H9 (cell line): Measurements from ENCODE around the gene ZNF408. TPM values are rescaled to one million over a fixed set of nuclear protein-coding genes. Genes with fewer than 3 reads are reported as not detected.

Experiments used
- DNase-seq: peaks from one replicate; pipeline ENCODE4 v3.0.0-alpha.2; 2017
- H2AFZ ChIP-seq: one replicate; pipeline ENCODE4 v1.6.1; 2013; ENCODE audit warnings: mild to moderate bottlenecking, low read length, control low read depth, moderate library complexity
- H2AK5ac ChIP-seq: 2 replicates; pipeline ENCODE4 v1.6.1; 2013; ENCODE audit warnings: low read length, control low read depth, mixed read lengths; ENCODE audit not compliant: insufficient read length
- H2BK120ac ChIP-seq: one replicate; pipeline ENCODE4 v1.6.1; 2013; ENCODE audit warnings: low read depth, mild to moderate bottlenecking, low read length, control low read depth, inconsistent platforms; ENCODE audit not compliant: poor library complexity, severe bottlenecking
- H2BK12ac ChIP-seq: 2 replicates; pipeline ENCODE4 v1.6.1; 2013; ENCODE audit warnings: low read length, control low read depth, mixed read lengths, low read depth; ENCODE audit not compliant: insufficient read length
- H2BK15ac ChIP-seq: 2 replicates; pipeline ENCODE4 v1.6.1; 2013; ENCODE audit warnings: low read depth, low read length, control low read depth
- H2BK20ac ChIP-seq: one replicate; pipeline ENCODE4 v1.6.1; 2013; ENCODE audit warnings: low read depth, mild to moderate bottlenecking, low read length, control low read depth, inconsistent platforms; ENCODE audit not compliant: poor library complexity, severe bottlenecking
- H2BK5ac ChIP-seq: 2 replicates; pipeline ENCODE4 v1.6.1; 2013; ENCODE audit warnings: low read length, control low read depth, mixed read lengths; ENCODE audit not compliant: insufficient read length
- H3K14ac ChIP-seq: 2 replicates; pipeline ENCODE4 v1.6.1; 2013; ENCODE audit warnings: low read length, control low read depth; ENCODE audit not compliant: insufficient read depth
- H3K18ac ChIP-seq: 2 replicates; pipeline ENCODE4 v1.6.1; 2013; ENCODE audit warnings: low read depth, mild to moderate bottlenecking, mixed read lengths, low read length, control low read depth; ENCODE audit not compliant: insufficient read length
- H3K23ac ChIP-seq: 2 replicates; pipeline ENCODE4 v1.6.1; 2013; ENCODE audit warnings: low read length, control low read depth, mixed read lengths, low read depth; ENCODE audit not compliant: insufficient read length
- H3K23me2 ChIP-seq: 2 replicates; pipeline ENCODE4 v1.6.1; 2013; ENCODE audit warnings: low read depth, mild to moderate bottlenecking, mixed read lengths, low read length, control low read depth; ENCODE audit not compliant: insufficient read length, poor library complexity, severe bottlenecking
- H3K27ac ChIP-seq: 2 replicates; pipeline ENCODE4 v1.5.1; 2013; ENCODE audit warnings: low read length, control low read depth, mixed read lengths, low read depth; ENCODE audit not compliant: insufficient read length
- H3K27me3 ChIP-seq: 2 replicates; pipeline ENCODE4 v1.6.1; 2013; ENCODE audit warnings: low read length, control low read depth, inconsistent platforms; ENCODE audit not compliant: insufficient read depth
- H3K4ac ChIP-seq: 2 replicates; pipeline ENCODE4 v1.6.1; 2013; ENCODE audit warnings: low read depth, mild to moderate bottlenecking, control low read depth, inconsistent platforms, low read length, moderate library complexity
- H3K4me1 ChIP-seq: 2 replicates; pipeline ENCODE4 v1.6.1; 2013; ENCODE audit warnings: low read length, control low read depth, inconsistent platforms; ENCODE audit not compliant: insufficient read depth
- H3K4me2 ChIP-seq: 2 replicates; pipeline ENCODE4 v1.6.1; 2013; ENCODE audit warnings: low read length, control low read depth, mixed read lengths; ENCODE audit not compliant: insufficient read length, insufficient read depth
- H3K56ac ChIP-seq: 2 replicates; pipeline ENCODE4 v1.6.1; 2013; ENCODE audit warnings: low read depth, mild to moderate bottlenecking, mixed read lengths, low read length, control low read depth; ENCODE audit not compliant: insufficient read length
- H3K79me1 ChIP-seq: 2 replicates; pipeline ENCODE4 v1.6.1; 2013; ENCODE audit warnings: low read depth, mild to moderate bottlenecking, moderate library complexity, low read length, control low read depth, inconsistent platforms; ENCODE audit not compliant: insufficient read depth, poor library complexity, severe bottlenecking
- H3K79me2 ChIP-seq: 2 replicates; pipeline ENCODE4 v1.6.1; 2013; ENCODE audit warnings: low read length, control low read depth, inconsistent platforms; ENCODE audit not compliant: insufficient read depth
- H3K9ac ChIP-seq: 2 replicates; pipeline ENCODE4 v1.6.1; 2013; ENCODE audit warnings: low read length, control low read depth, mixed read lengths; ENCODE audit not compliant: insufficient read length; ENCODE audit errors: extremely low read depth
- H3K9me3 ChIP-seq: one replicate; pipeline ENCODE4 v1.6.1; 2013; ENCODE audit warnings: low read depth, low read length, inconsistent platforms; ENCODE audit not compliant: control insufficient read depth
- H3T11ph ChIP-seq: one replicate; pipeline ENCODE4 v1.6.1; 2013; ENCODE audit warnings: mild to moderate bottlenecking, low read length, control low read depth, inconsistent platforms
- H4K20me1 ChIP-seq: one replicate; pipeline ENCODE4 v1.6.1; 2013; ENCODE audit not compliant: control insufficient read depth, insufficient read length, insufficient read depth
- H4K5ac ChIP-seq: 2 replicates; pipeline ENCODE4 v1.6.1; 2013; ENCODE audit warnings: low read depth, mild to moderate bottlenecking, mixed read lengths, low read length, control low read depth; ENCODE audit not compliant: insufficient read length
- H4K8ac ChIP-seq: replicated peaks from 2 replicates; pipeline ENCODE4 v1.6.1; 2013; ENCODE audit warnings: low read length, control low read depth, mixed read lengths, low read depth; ENCODE audit not compliant: insufficient read length
- H4K91ac ChIP-seq: 2 replicates; pipeline ENCODE4 v1.6.1; 2013; ENCODE audit warnings: low read depth, mild to moderate bottlenecking, moderate library complexity, mixed read lengths, low read length, control low read depth; ENCODE audit not compliant: insufficient read length
- H3K27ac Mint-ChIP-seq, 3 experiments: 2 replicates in 2 of 3; 3 replicates in 1 of 3; pipeline ENCODE4 v1.8.0; 2020 to 2021; ENCODE audit warnings: mixed read lengths in 3 of 3, mild to moderate bottlenecking in 1 of 3, moderate library complexity in 1 of 3
- H3K27me3 Mint-ChIP-seq: 2 replicates; pipeline ENCODE4 v1.8.0; 2021; ENCODE audit warnings: low read depth, mild to moderate bottlenecking, moderate library complexity, mixed read lengths
- H3K36me3 Mint-ChIP-seq, 3 experiments: 2 replicates in 2 of 3; 3 replicates in 1 of 3; pipeline ENCODE4 v1.8.0; 2020 to 2021; ENCODE audit warnings: low read depth in 3 of 3, mixed read lengths in 3 of 3; ENCODE audit not compliant: insufficient read depth in 1 of 3
- H3K4me1 Mint-ChIP-seq, 2 experiments: 2 replicates each; pipeline ENCODE4 v1.8.0; 2020; ENCODE audit warnings: mixed read lengths in 2 of 2
- H3K4me3 Mint-ChIP-seq, 2 experiments: 2 replicates in 1 of 2; 3 replicates in 1 of 2; pipeline ENCODE4 v1.8.0; 2020 to 2021; ENCODE audit warnings: mild to moderate bottlenecking in 2 of 2, mixed read lengths in 2 of 2, moderate library complexity in 1 of 2
- H3K9me3 Mint-ChIP-seq, 2 experiments: 2 replicates in 1 of 2; 3 replicates in 1 of 2; pipeline ENCODE4 v1.8.0; 2020; ENCODE audit warnings: mild to moderate bottlenecking in 2 of 2, mixed read lengths in 2 of 2, moderate library complexity in 1 of 2
- WGBS: extraction: QIAGEN DNeasy Blood & Tissue Kit; methylation state at CpG from one replicate; pipeline ENCODE4 v1.1.7; 2013; ENCODE audit warnings: missing lambda C conversion rate, low lambda C conversion rate, mixed read lengths; ENCODE audit not compliant: insufficient read length; ENCODE audit errors: extremely low coverage; 5-methylcytosine and 5-hydroxymethylcytosine counted together
- total RNA-seq: library from RNA; stranded (reverse); gene quantifications from 2 replicates; pipeline ENCODE4 v1.2.1, GENCODE V29; 2021
- TF ChIP-seq, protein P1 (sequence below): fragments of 200-600 bp; sonication (generic); conservative IDR thresholded peaks from 3 replicates; pipeline ENCODE4 v1.8.0; 2021; ENCODE audit warnings: antibody characterized with exemption, mild to moderate bottlenecking

The ZNF408 gene
- total RNA-seq, 1 experiment from 2014 or later = 16.6 TPM

GRCh38 chr11:46728659-46729040 is 27.8 kb downstream of the ZNF408 start:
- Histone ChIP-seq H4K91ac (no peak overlapping the region), H3K56ac (no peak overlapping the region), H2AK5ac (no peak overlapping the region), H4K20me1 (no peaks in the 10 kb centered on the region), H2BK12ac (no peak overlapping the region), H3K4me2 (no peak overlapping the region), H3K18ac (no peak overlapping the region), H3K9ac (no peak overlapping the region), H3K14ac (no peak overlapping the region), H3K27ac (no peak overlapping the region), H4K5ac (no peak overlapping the region), H2BK120ac (no peak overlapping the region), H3K4ac (no peak overlapping the region), H2BK5ac (no peak overlapping the region), H3K4me1 (0 out of 2 replicates have a peak, but pooled peaks cover 3% of the 10 kb centered on the region), H3K27me3 (no peaks in the 10 kb centered on the region), H2BK20ac (no peak overlapping the region), H3K9me3 (no peaks in the 10 kb centered on the region), H2BK15ac (no peak overlapping the region), H3K79me2 (no peaks in the 10 kb centered on the region), H3K23me2 (no peaks in the 10 kb centered on the region), H3K23ac (no peak overlapping the region), H4K8ac (no peak overlapping the region), H3T11ph (no peak overlapping the region), H3K79me1 (no peaks in the 10 kb centered on the region), H2AFZ (no peak overlapping the region)
- no CpG with 5 or more reads among the region's 9 CpGs for WGBS
- Mint-ChIP-seq H3K4me1 (peaks cover 9 to 15% of the 10 kb centered on the region in 2 experiments), H3K27me3 (no peaks in the 10 kb centered on the region; the same call in none of the 2 replicates), H3K36me3 (no peaks in the 10 kb centered on the region), H3K4me3 (no peak overlapping the region), H3K27ac (no peak overlapping the region), H3K9me3 (no peaks in the 10 kb centered on the region)
- TF ChIP-seq, protein P1, sequence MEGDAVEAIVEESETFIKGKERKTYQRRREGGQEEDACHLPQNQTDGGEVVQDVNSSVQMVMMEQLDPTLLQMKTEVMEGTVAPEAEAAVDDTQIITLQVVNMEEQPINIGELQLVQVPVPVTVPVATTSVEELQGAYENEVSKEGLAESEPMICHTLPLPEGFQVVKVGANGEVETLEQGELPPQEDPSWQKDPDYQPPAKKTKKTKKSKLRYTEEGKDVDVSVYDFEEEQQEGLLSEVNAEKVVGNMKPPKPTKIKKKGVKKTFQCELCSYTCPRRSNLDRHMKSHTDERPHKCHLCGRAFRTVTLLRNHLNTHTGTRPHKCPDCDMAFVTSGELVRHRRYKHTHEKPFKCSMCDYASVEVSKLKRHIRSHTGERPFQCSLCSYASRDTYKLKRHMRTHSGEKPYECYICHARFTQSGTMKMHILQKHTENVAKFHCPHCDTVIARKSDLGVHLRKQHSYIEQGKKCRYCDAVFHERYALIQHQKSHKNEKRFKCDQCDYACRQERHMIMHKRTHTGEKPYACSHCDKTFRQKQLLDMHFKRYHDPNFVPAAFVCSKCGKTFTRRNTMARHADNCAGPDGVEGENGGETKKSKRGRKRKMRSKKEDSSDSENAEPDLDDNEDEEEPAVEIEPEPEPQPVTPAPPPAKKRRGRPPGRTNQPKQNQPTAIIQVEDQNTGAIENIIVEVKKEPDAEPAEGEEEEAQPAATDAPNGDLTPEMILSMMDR = no peak
- DNase-seq = no peak
